Measurements from ENCODE around the gene TSPEAR. TPM values are rescaled to one million over a fixed set of nuclear protein-coding genes. Genes with fewer than 3 reads are reported as not detected.

The TSPEAR gene
- total and polyA plus RNA-seq, 9 of the 15 experiments (the other 6 are each of a cell fraction or from before 2014, with no cell fraction given): not detected

- no peak for DNase-seq (ENCODE audit: extremely low read depth in 1 of 4, low spot score in 3 of 4)
- 0% methylated on average over 11 of the region's 11 CpGs for WGBS (ENCODE audit: insufficient coverage, low coverage, missing lambda C conversion rate)
Observed at GRCh38 chr21:44462834-44463200, 248.6 kb downstream of the TSPEAR start.

DNA sequence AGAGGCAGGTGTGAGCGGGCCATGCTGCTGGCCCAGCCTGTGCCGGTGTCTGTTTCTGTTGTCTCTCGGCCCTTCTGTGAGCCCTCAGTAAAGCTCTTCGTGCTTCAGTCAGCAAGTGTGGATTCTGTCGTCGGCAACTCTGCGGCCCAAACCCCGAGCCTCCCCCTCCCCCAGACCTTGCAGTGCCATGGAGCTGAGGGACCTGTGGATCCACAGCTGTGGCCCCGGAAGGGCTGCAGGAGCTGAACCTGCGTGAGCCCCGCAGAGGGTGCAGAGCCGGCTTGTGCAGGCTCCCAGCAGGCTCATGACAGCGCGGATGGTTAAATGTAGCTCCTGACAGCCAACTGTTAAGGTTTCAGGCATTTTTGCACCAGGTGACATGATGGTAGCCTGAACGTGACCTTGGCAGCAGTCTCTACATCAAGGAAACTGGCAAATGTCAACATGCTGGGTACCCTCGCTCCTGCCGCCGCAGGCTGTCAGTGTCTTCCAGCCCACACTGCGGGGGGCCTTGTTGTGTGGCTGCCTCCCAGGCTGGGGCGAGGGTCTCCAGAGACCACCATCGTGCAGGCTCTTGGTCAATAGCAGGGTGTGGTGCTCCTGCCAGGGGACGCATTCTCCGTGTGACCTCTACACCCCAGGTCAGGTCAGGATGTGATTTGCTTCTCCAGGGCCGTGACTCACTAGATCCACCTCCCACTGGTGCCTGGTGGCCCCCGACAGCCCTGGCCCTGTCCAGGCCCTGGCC is 249.1 kb downstream of the TSPEAR start:
- H3K4me3 ChIP-seq: no peak overlapping the region
- peaks cover 32 to 96% of the 10 kb centered on the region in 2 experiments for H3K27me3 ChIP-seq (ENCODE audit: control insufficient read depth in 2 of 2, insufficient read depth in 2 of 2, low read length in 2 of 2)
- no peaks in the 10 kb centered on the region for H3K36me3 ChIP-seq (ENCODE audit: control insufficient read depth, insufficient read depth, low read length)
- H4K20me1 ChIP-seq (replicated peaks; ENCODE audit: control insufficient read depth, insufficient read depth, low read length): peaks cover 7% of the 10 kb centered on the region; the same call in 1 of the 2 replicates
- peaks cover 0 to 17% of the 10 kb centered on the region in 2 experiments; a peak in 1 of 5 replicates for H3K4me1 ChIP-seq (replicated peaks in 1 of 2; ENCODE audit: control insufficient read depth in 2 of 2, insufficient read depth in 2 of 2, low read length in 2 of 2)
- intact Hi-C loops (cut with micrococcal nuclease) (no loop called here), in situ Hi-C loops (cut with MboI) (no loop called here)
- FAIRE-seq: no peak
- ChIA-PET CTCF (ENCODE audit: low intra/inter-chr PET ratio) (no interaction called here), POLR2A (interaction anchor here (0.6 to 1.1 kb wide), 2 partner anchors 11 to 14 kb away, joined by 4 to 5 read pairs; no protein-coding TSS in a partner anchor)
- WGBS (ENCODE audit: insufficient coverage, low coverage, missing lambda C conversion rate): 7% methylated on average over 25 of the region's 25 CpGs
- H3K9me3 ChIP-seq (replicated peaks; ENCODE audit: control insufficient read depth, insufficient read depth, low read depth, low read length): no peaks in the 10 kb centered on the region
- no peak overlapping the region; a peak in 1 of 4 replicates for H3K9ac ChIP-seq (ENCODE audit: insufficient read depth in 1 of 2, low read depth in 2 of 2, low read length in 2 of 2)
- no peak overlapping the region for H2AFZ ChIP-seq (ENCODE audit: low read depth, low read length)
- no peaks in the 10 kb centered on the region for H3K79me2 ChIP-seq (ENCODE audit: control insufficient read depth, insufficient read depth, low read length)
- H3K9me1 ChIP-seq (ENCODE audit: control insufficient read depth, insufficient read depth, low read length): no peaks in the 10 kb centered on the region
- no TSS peak for BruUV-seq (replicated peaks)
- no peak overlapping the region for H3K27ac ChIP-seq (ENCODE audit: extremely low read depth, low read depth, low read length)
- peak; percentile 23; the same call in 2 of the 3 replicates for ATAC-seq
- no peak for DNase-seq (ENCODE audit: extremely low read depth in 1 of 4, low spot score in 3 of 4)
- H3K4me2 ChIP-seq (ENCODE audit: insufficient read depth, low read length): no peak overlapping the region
- TF ChIP-seq RFX5 (IDR thresholded peaks at IDR 0.05; ENCODE audit: low read depth, low read length) (no peak), MLX (CRISPR knock-in tag; conservative IDR thresholded peaks at IDR 0.05) (no peak), COPS2 (conservative IDR thresholded peaks at IDR 0.05) (no peak), ARNT (IDR thresholded peaks at IDR 0.05) (no peak), EGR1 (conservative IDR thresholded peaks at IDR 0.05) (no peak), USF2 (CRISPR knock-in tag; IDR thresholded peaks at IDR 0.05) (no peak), TCFL5 (CRISPR knock-in tag; conservative IDR thresholded peaks at IDR 0.05) (no peak), ZNF740 (CRISPR knock-in tag; IDR thresholded peaks at IDR 0.05) (no peak), ZNF740 (tag; IDR thresholded peaks at IDR 0.05) (no peak), TAF15 (IDR thresholded peaks at IDR 0.05; ENCODE audit: low read depth, low read length) (no peak)
- TF ChIP-seq, protein P1, sequence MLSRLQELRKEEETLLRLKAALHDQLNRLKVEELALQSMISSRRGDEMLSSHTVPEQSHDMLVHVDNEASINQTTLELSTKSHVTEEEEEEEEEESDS (CRISPR knock-in tag; IDR thresholded peaks at IDR 0.05): no peak

More at GRCh38 chr21:44462834-44463200, 248.6 kb downstream of the TSPEAR start:
- H3K79me2 ChIP-seq (ENCODE audit: control insufficient read depth, insufficient read depth, low read length): no peaks in the 10 kb centered on the region
- no peaks in the 10 kb centered on the region for H3K9me3 ChIP-seq (replicated peaks; ENCODE audit: control insufficient read depth, insufficient read depth, low read depth, low read length)
- POLR2A ChIA-PET: no interaction called here
- H4K20me1 ChIP-seq (replicated peaks; ENCODE audit: control insufficient read depth, insufficient read depth, low read length): peaks cover 7% of the 10 kb centered on the region; the same call in 1 of the 2 replicates
- CTCF ChIA-PET (ENCODE audit: low intra/inter-chr PET ratio): no interaction called here
- H3K4me1 ChIP-seq (replicated peaks in 1 of 2; ENCODE audit: control insufficient read depth in 2 of 2, insufficient read depth in 2 of 2, low read length in 2 of 2): peaks cover 0 to 21% of the 10 kb centered on the region in 2 experiments; a peak in 1 of 5 replicates
- H3K4me2 ChIP-seq (ENCODE audit: insufficient read depth, low read length): no peak overlapping the region
- intact Hi-C loops (cut with micrococcal nuclease): no loop called here
- TF ChIP-seq ZNF263 (CRISPR knock-in tag; IDR thresholded peaks at IDR 0.05; ENCODE audit: borderline replicate concordance) (peak; percentile 17; the same call in 1 of the 2 replicates), ARID2 (IDR thresholded peaks at IDR 0.05) (no peak)
- in situ Hi-C loops (cut with MboI): no loop called here
- no peaks in the 10 kb centered on the region for H3K9me1 ChIP-seq (ENCODE audit: control insufficient read depth, insufficient read depth, low read length)
- FAIRE-seq (no peak), ATAC-seq (no peak)
- peaks cover 28 to 96% of the 10 kb centered on the region in 2 experiments for H3K27me3 ChIP-seq (ENCODE audit: control insufficient read depth in 2 of 2, insufficient read depth in 2 of 2, low read length in 2 of 2)
- no peaks in the 10 kb centered on the region for H3K36me3 ChIP-seq (ENCODE audit: control insufficient read depth, insufficient read depth, low read length)
- no peak overlapping the region for H2AFZ ChIP-seq (ENCODE audit: low read depth, low read length)
- H3K4me3 ChIP-seq: no peak overlapping the region
- BruUV-seq (replicated peaks): no TSS peak
- no peak overlapping the region; a peak in 1 of 4 replicates for H3K9ac ChIP-seq (ENCODE audit: insufficient read depth in 1 of 2, low read depth in 2 of 2, low read length in 2 of 2)
- no peak overlapping the region for H3K27ac ChIP-seq (ENCODE audit: extremely low read depth, low read depth, low read length)
